ENCODE measurements around the gene KRT74.
A peak's percentile ranks its signal among the peaks of the same experiment; 100 is the strongest.

Gene KRT74

DNA sequence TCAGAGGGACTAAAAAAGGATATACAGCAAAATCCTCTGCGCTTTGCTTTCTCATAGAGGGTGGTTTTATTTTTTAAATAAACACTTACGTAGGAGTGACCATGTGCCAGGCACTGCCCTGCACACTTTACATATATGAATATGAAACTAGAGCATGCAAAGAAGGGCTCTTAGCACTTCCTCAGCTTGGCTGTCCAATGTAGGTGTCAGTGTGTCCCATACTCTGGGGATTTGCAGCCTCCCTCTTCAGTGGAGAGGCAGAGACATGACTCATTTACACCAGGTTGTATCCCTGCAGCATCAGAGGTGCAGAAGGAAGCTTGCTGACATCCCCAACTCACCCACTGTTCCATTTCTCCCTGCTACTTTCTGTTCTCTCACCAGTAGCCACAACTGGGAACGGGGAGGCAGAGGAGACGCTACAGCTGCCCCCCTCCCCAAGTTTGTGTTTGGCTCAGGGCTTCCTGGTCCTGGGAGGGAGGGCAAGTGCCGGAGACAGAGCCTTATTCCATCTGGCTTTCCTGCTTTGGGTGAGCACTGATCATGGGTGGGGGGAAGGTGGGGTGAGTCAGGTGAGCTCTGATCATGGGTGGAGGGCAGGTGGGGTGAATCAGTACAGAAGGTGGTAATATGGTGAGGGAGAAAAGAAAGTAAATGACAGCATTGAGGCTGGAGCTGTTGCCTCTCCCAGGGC lies 48.6 kb downstream of the KRT74 start:
- H3K4me2 ChIP-seq (ENCODE audit: low read length), result no peak overlapping the region
- peaks cover 19% of the 10 kb centered on the region for H3K4me1 ChIP-seq (ENCODE audit: control insufficient read depth, insufficient read depth, low read length)
- no peak overlapping the region for H3K9ac ChIP-seq (ENCODE audit: low read depth, low read length)
- peaks cover 78% of the 10 kb centered on the region for H3K27me3 ChIP-seq (ENCODE audit: control insufficient read depth, insufficient read depth, low read length)
- no peaks in the 10 kb centered on the region for H3K9me3 ChIP-seq (replicated peaks; ENCODE audit: low read length)
- no peak overlapping the region for H3K4me3 ChIP-seq (ENCODE audit: low read length)
- H3K36me3 ChIP-seq (ENCODE audit: insufficient read depth, low read length), result no peaks in the 10 kb centered on the region

- no peaks in the 10 kb centered on the region for H3K36me3 ChIP-seq (ENCODE audit: insufficient read depth, low read length)
- H3K4me2 ChIP-seq (ENCODE audit: low read length), result no peak overlapping the region
- no peak overlapping the region for H3K4me3 ChIP-seq (ENCODE audit: low read length)
- no peak overlapping the region for H3K9ac ChIP-seq (ENCODE audit: low read depth, low read length)
- H3K4me1 ChIP-seq (ENCODE audit: control insufficient read depth, insufficient read depth, low read length), result peaks cover 19% of the 10 kb centered on the region
- no peaks in the 10 kb centered on the region for H3K9me3 ChIP-seq (replicated peaks; ENCODE audit: low read length)
- peaks cover 80% of the 10 kb centered on the region for H3K27me3 ChIP-seq (ENCODE audit: control insufficient read depth, insufficient read depth, low read length)
Observed at GRCh38 chr12:52524241-52524897, 49.3 kb downstream of the KRT74 start.

DNA sequence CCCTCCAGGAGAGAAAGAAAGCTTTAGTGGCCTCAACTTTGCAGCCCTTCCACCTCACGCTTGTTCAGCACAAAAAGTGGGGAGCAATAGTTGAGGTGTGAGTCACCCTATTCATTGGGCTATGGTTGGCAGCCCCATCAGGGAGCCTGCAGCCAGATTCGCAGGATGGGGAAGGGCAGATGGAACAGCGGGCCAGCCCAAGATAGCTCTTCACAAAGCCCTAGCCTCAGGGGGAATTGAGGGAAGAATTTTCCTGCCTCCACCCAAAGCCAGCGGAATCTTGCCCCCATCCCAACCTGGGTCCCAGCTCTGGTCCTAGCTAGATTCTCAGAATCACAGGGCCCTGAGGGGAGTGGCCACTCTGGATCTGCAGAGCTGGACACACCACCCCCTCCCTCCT lies 49.8 kb downstream of the KRT74 start:
- no peak overlapping the region for H3K9ac ChIP-seq (ENCODE audit: low read depth, low read length)
- H3K4me2 ChIP-seq (ENCODE audit: low read length), result no peak overlapping the region
- peaks cover 80% of the 10 kb centered on the region for H3K27me3 ChIP-seq (ENCODE audit: control insufficient read depth, insufficient read depth, low read length)
- no peak overlapping the region for H3K4me3 ChIP-seq (ENCODE audit: low read length)
- H3K36me3 ChIP-seq (ENCODE audit: insufficient read depth, low read length), result no peaks in the 10 kb centered on the region
- H3K9me3 ChIP-seq (replicated peaks; ENCODE audit: low read length), result no peaks in the 10 kb centered on the region
- peaks cover 19% of the 10 kb centered on the region for H3K4me1 ChIP-seq (ENCODE audit: control insufficient read depth, insufficient read depth, low read length)

DNA sequence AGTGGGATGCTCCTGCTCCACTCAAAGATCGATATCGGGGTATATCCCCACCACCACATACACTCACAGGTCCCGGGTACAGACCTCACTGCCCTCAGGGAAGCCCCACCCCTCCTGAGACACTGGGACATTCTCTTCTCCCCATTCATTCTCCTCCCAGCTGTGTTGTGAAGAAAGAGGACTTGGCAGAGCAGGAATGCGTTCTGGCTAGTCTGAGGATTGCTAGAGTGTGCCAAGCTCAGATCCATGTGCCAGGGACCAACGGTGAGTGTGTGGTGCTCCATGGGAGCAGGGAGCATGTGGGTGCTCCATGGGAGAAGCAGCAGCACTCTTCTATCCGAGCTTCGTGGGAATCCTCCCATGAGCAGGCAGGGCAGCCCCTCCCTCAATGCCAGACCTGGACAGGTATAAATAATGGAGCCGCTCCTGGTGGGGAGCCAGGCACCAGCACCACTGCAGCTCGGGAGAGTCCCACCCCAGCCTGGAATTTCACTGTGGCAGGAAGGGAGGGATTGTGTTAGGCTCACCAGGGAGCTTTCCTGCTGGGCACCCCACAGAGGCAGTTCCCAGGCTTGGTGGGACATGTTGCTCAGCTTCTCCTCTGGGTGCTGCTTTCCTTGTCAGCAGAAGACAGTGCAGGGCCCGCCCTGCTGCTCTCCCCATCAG lies 51.2 kb downstream of the KRT74 start:
- Histone ChIP-seq H3K9ac (ENCODE audit: low read depth, low read length) (no peak overlapping the region), H3K27me3 (ENCODE audit: control insufficient read depth, insufficient read depth, low read length) (peaks cover 87% of the 10 kb centered on the region), H3K9me3 (replicated peaks; ENCODE audit: low read length) (no peaks in the 10 kb centered on the region), H3K4me2 (ENCODE audit: low read length) (peak overlapping the region; percentile 54), H3K4me3 (ENCODE audit: low read length) (no peak overlapping the region), H3K4me1 (ENCODE audit: control insufficient read depth, insufficient read depth, low read length) (peaks cover 19% of the 10 kb centered on the region), H3K36me3 (ENCODE audit: insufficient read depth, low read length) (no peaks in the 10 kb centered on the region)

DNA sequence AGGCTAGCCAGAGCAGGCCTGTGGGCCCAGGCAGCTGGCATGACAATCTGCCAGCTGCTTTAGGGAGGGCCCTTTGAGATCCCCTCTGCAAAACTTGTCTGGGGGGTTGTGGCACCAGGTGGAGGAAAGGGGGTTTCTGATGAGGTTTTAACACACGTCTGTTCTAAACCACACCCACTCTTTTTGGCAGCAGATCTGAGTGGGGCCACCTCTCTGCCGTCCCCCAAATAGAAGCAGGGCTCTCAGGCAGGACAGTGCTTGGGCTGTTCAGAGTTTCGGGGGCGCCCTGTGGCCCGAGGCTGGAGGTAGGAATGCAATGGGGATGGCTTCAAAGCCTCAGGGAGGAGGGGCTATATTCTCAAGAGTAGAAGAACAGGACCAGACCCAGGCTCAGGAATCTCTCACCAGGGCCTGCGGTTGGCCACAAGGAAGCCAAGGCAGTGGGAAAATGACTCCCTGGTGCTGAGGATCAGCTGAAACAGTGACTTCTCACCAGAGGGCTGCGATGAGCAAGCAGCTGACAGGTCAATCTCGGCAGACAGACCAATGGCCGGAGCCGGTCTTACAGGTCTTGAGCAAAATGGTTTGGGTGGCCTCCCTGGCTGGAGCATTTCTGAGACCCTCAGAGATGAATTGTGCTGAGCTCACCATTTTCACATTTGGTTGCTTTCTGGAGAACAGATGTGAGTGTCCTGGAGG lies 51.9 kb downstream of the KRT74 start:
- peak overlapping the region; percentile 54 for H3K4me2 ChIP-seq (ENCODE audit: low read length)
- no peak overlapping the region for H3K9ac ChIP-seq (ENCODE audit: low read depth, low read length)
- no peaks in the 10 kb centered on the region for H3K36me3 ChIP-seq (ENCODE audit: insufficient read depth, low read length)
- H3K4me3 ChIP-seq (ENCODE audit: low read length), result no peak overlapping the region
- H3K9me3 ChIP-seq (replicated peaks; ENCODE audit: low read length), result no peaks in the 10 kb centered on the region
- H3K4me1 ChIP-seq (ENCODE audit: control insufficient read depth, insufficient read depth, low read length), result peaks cover 19% of the 10 kb centered on the region
- peaks cover 87% of the 10 kb centered on the region for H3K27me3 ChIP-seq (ENCODE audit: control insufficient read depth, insufficient read depth, low read length)

- Histone ChIP-seq H3K4me2 (ENCODE audit: low read length) (no peak overlapping the region), H3K36me3 (ENCODE audit: insufficient read depth, low read length) (no peaks in the 10 kb centered on the region), H3K27me3 (ENCODE audit: control insufficient read depth, insufficient read depth, low read length) (peaks cover 88% of the 10 kb centered on the region), H3K4me1 (ENCODE audit: control insufficient read depth, insufficient read depth, low read length) (peaks cover 19% of the 10 kb centered on the region), H3K4me3 (ENCODE audit: low read length) (no peak overlapping the region), H3K9me3 (replicated peaks; ENCODE audit: low read length) (no peaks in the 10 kb centered on the region), H3K9ac (ENCODE audit: low read depth, low read length) (no peak overlapping the region)
Observed at GRCh38 chr12:52521175-52521567, 52.5 kb downstream of the KRT74 start.

GRCh38 chr12:52519826-52520662 lies 53.6 kb downstream of the KRT74 start, which contains the start of gene KRT5:
Gene KRT5 (minus strand): TSS chr12:52520394. CDS start chr12:52520296, 98 bp downstream.
- Histone ChIP-seq H3K4me1 (ENCODE audit: control insufficient read depth, insufficient read depth, low read length) (peaks cover 19% of the 10 kb centered on the region), H3K4me2 (ENCODE audit: low read length) (no peak within 1 kb of the TSS), H3K9me3 (replicated peaks; ENCODE audit: low read length) (no peaks in the 10 kb centered on the region), H3K36me3 (ENCODE audit: insufficient read depth, low read length) (no peaks in the 10 kb centered on the region), H3K27me3 (ENCODE audit: control insufficient read depth, insufficient read depth, low read length) (peaks cover 86% of the 10 kb centered on the region), H3K4me3 (ENCODE audit: low read length) (no peak within 1 kb of the TSS), H3K9ac (ENCODE audit: low read depth, low read length) (no peak within 1 kb of the TSS)

DNA sequence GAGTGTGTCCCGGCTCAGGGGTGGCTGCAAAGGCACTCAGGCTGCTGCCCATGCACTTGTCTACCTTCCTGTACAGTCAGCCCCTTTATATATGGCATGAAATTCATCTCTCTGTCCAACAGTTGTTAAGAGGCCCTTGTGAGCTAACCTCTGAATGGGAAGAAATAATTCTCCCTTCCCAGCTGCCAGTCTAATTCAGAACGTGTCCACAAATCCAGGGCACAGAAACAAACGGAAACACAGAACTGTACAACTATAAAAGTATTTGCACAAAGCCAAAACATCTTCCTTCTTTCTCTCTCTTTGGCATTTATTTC lies 54.3 kb downstream of the KRT74 start:
- H3K4me3 ChIP-seq (ENCODE audit: low read length), result no peak overlapping the region

GRCh38 chr12:52518574-52519386 lies 54.9 kb downstream of the KRT74 start:
- H3K9ac ChIP-seq (ENCODE audit: low read depth, low read length), result no peak overlapping the region
- peaks cover 77% of the 10 kb centered on the region for H3K27me3 ChIP-seq (ENCODE audit: control insufficient read depth, insufficient read depth, low read length)

More for the DNA sequence above, 54.3 kb downstream of the KRT74 start:
- Histone ChIP-seq H3K27me3 (ENCODE audit: control insufficient read depth, insufficient read depth, low read length) (peaks cover 83% of the 10 kb centered on the region), H3K4me2 (ENCODE audit: low read length) (no peak overlapping the region), H3K36me3 (ENCODE audit: insufficient read depth, low read length) (no peaks in the 10 kb centered on the region), H3K9me3 (replicated peaks; ENCODE audit: low read length) (no peaks in the 10 kb centered on the region), H3K4me1 (ENCODE audit: control insufficient read depth, insufficient read depth, low read length) (peaks cover 19% of the 10 kb centered on the region), H3K9ac (ENCODE audit: low read depth, low read length) (no peak overlapping the region)

GRCh38 chr12:52517888-52518287 lies 55.8 kb downstream of the KRT74 start:
- Histone ChIP-seq H3K27me3 (ENCODE audit: control insufficient read depth, insufficient read depth, low read length) (peaks cover 69% of the 10 kb centered on the region), H3K4me2 (ENCODE audit: low read length) (no peak overlapping the region), H3K9ac (ENCODE audit: low read depth, low read length) (no peak overlapping the region)

More at GRCh38 chr12:52518574-52519386, 54.9 kb downstream of the KRT74 start:
- no peaks in the 10 kb centered on the region for H3K9me3 ChIP-seq (replicated peaks; ENCODE audit: low read length)
- no peaks in the 10 kb centered on the region for H3K36me3 ChIP-seq (ENCODE audit: insufficient read depth, low read length)
- H3K4me1 ChIP-seq (ENCODE audit: control insufficient read depth, insufficient read depth, low read length), result peaks cover 19% of the 10 kb centered on the region
- H3K4me3 ChIP-seq (ENCODE audit: low read length), result no peak overlapping the region
- no peak overlapping the region for H3K4me2 ChIP-seq (ENCODE audit: low read length)

More at GRCh38 chr12:52517888-52518287, 55.8 kb downstream of the KRT74 start:
- no peaks in the 10 kb centered on the region for H3K9me3 ChIP-seq (replicated peaks; ENCODE audit: low read length)
- no peaks in the 10 kb centered on the region for H3K36me3 ChIP-seq (ENCODE audit: insufficient read depth, low read length)
- H3K4me3 ChIP-seq (ENCODE audit: low read length), result no peak overlapping the region
- peaks cover 17% of the 10 kb centered on the region for H3K4me1 ChIP-seq (ENCODE audit: control insufficient read depth, insufficient read depth, low read length)
